NCI-H1092 (cell line): ENCODE data around the gene CLEC18C.
"Not testable (repeated sequence)": the region's sequence is repeated elsewhere in the genome, so short reads cannot be mapped to it uniquely, and the experiment has no call there.

Experiments
- DNase-seq: peaks from one replicate; lab custom pipeline; 2025; lab: John Stamatoyannopoulos, UW

CLEC18C gene

DNA sequence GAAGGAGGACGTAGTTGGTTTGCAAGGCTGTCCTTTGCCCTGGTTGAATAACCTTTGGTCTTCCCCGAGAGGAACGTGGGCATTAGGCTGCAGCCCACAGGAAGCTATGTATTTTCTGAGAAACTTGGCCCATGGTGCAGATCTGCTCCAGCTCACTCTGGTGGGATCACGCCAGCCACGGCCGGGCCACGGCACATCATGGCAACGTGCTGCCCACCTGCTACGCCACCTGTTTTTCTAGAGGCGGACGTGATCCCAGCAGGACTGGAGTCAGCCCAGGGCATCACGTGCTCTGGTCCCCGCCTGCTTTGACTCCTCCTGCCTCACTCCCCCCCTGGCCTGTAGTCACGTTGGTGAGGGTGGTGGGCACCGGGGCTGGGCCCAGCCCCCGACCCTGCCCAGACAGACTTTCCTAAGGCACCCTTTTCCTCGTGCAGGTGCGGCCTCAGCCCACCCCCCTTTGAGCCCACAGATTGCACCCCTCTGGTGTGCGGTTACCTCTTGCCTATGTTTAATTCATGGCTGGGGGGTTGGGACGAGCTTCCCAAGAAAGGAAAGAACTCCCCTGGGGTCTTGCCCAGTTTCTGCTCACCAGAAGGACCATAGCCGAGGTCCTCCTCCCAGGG is at the start of gene CLEC18C:
Gene CLEC18C (plus strand): TSS at position 576 of the 626 bp plus-strand sequence. CDS start 492 bp downstream, outside the sequence.
- DNase-seq: not testable (repeated sequence)

DNA sequence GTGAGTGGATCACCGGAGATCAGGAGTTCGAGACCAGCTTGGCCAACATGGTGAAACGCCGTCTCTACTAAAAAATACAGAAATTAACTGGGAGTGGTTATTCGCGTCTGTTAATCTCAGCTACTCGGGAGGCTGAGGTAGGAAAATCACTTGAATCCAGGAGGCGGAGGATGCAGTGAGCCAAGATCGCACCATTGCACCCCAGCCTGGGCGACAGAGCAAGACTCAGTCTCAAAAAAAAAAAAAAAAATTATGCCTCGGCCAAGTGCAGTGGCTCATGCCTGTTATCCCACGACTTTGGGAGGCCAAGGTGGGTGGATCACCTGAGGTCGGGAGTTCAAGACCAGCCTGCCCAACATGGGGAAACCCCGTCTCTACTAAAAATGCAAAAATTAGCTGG is 49.8 kb upstream of the CLEC18C start:
- not testable (repeated sequence) for DNase-seq

DNA sequence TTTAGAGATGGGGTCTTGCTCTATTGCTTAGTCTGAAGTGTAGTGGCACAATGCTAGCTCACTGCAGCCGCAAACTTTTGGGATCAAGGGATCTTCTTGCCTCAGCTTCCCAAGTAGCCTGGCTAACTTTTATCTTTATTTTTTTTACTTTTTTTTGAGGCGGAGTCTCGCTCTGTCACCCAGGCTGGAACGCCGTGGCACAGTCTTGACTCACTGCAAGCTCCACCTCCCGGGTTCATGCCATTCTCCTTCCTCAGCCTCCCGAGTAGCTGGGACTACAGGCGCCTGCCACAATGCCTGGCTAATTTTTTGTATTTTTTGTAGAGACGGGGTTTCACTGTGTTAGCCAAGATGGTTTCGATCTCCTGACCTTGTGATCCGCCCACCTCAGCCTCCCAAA is 47.4 kb upstream of the CLEC18C start:
- DNase-seq: not testable (repeated sequence)

DNA sequence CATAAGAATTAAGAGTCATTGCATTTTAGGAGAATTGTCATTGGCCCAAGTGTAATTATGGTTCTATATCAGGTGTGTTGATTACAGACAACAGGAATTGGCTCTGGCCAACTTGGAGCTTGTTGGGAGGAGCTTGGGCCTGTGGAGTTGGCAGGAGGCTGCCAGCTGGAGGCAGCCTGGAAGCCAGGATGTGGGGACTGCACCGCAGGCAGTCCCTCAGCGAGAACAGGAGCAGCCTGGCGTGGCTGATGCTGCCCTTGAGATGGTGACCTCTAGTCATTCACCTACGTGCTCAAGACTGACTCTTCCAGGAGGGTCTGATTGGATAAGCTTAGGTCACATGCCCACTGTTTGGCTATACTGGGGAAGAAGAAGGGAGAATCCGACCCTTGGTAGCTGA is 45.9 kb upstream of the CLEC18C start:
- DNase-seq: not testable (repeated sequence)

DNA sequence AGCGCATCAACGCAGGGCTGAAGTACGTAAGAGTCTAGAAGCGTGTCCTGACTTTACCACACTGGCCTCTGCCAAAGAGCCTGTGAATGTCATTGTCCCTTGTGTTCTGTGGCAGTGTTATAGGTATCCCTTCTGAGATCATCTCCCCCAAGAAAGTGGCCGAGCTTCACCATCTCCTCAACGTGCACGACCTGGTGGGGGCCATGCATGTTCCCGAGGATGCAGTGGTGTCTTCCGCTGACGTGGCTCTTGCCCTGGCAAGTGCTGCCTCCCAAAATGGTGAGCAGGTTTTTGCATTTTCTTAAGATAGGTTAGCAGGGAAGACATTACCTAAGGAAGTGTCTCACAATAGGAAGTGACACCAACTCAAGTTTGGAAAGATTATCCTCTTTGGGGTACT is 44.7 kb upstream of the CLEC18C start:
- not testable (repeated sequence) for DNase-seq

DNA sequence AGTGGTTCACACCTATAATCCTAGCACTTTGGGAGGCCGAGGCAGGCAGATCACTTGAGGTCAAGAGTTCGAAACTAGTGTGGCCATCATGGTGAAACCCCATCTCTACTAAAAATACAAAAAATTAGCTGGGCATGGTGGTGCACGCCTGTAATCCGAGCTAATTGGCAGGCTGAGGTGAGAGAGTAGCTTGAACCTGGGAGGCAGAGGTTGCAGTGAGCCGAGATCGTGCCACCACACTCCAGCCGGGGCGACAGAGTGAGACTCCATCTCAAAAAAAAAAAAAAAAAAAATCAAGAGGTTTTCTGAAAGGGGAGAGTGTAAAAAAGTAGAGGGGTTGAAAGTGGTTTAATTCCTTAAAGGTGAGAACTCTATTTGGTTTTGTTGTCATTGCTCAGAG is 37.8 kb upstream of the CLEC18C start:
- not testable (repeated sequence) for DNase-seq

DNA sequence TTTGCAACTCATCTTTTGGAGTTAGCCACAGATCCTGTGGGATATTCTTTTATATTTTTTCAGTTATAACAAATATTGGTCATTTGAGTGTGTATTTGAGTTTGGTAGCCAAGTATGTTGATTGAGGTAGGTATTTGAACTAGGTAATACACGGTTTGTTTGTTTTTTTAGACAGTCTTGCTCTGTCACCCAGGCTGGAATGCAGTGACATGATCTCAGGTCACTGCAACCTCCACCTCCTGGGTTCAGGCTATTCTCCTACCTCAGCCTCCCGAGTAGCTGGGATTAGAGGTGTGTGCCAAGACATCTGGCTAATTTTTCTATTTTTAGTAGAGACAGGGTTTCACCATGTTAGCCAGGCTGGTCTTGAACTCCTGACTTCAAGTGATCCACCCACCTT is 37.0 kb upstream of the CLEC18C start:
- not testable (repeated sequence) for DNase-seq

DNA sequence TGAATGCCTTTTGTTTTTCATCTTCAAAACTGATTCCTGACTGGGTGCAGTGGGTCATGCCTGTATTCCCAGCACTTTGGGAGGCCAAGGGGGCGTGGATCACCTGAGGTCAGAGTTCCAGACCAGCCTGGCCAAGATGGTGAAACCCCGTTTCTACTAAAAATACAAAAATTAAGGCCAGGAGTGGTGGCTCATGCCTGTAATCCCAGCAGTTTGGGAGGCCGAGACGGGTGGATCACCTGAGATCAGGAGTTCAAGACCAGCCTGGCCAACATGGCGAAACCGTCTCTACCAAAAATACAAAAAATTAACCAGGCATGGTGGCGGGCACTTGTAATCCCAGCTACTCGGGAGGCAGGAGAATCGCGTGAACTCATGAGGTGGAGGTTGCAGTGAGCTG is 30.8 kb upstream of the CLEC18C start:
- DNase-seq: not testable (repeated sequence)

DNA sequence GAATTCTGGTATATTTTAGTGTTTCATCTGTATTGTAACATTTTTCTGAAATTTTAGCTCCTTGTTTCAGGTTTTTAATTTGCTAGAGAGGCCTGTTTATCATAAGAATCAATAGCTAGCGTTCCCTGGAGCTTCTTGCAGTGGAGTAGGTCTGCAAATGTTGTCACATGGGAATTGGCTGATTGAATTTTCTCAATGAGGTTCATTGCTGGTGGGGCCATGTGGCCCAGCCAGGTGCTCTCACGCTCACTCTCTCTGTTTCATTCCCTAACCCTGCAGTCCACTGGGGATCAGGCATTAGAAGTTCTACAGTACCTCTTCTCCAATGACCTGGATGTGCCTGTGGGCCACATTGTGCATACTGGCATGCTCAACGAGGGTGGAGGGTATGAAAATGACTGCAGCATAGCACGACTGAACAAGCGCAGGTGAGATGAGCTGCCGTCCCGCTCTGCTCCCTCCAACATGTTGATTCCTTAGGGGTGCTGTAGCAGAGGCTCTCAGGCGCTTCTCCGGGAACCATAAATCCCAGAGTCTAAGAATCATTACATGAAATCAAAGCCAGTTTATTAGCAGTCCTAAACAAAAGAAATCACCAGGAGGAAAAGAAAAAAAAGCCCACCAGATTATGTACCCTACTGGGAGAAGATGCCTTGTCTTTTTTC is 30.2 kb upstream of the CLEC18C start:
- not testable (repeated sequence) for DNase-seq

DNA sequence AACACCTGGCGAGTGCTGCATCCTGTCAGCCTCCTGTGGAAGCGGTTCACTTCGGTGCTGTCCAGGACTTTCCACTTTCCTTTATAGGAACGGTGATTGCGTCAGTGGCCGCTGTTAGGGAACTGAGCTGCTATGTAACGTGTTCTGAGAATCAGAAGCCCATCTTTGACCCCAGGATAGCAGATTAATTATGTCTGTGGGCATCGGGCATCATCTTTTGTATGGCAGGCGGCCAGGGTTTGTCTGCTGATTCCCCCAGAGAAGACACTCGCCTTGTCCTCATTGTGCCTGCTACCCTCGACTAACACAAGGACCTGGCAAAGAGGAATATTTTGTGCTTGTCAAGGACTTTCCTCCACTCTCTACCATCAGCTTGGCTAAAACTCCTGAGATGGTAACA is 25.7 kb upstream of the CLEC18C start:
- not testable (repeated sequence) for DNase-seq

DNA sequence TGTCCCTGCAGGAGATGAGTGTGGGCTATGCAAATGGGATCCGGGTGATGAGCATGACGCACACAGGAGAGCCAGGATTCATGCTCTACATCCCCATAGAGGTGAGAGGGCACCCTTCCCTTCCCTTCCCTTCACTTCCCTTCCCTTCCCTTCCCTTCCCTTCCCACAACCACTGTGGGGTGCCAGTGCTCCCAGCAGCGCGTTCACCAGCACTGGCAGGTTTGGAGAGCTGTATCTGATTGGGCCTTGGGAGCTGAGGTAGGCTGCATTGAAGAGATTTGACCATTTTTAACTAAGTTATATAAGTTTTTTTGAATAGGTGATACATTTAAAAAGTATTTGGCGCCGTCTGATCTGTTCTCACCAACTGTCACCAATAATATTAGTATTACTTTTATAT is 25.1 kb upstream of the CLEC18C start:
- DNase-seq: not testable (repeated sequence)

DNA sequence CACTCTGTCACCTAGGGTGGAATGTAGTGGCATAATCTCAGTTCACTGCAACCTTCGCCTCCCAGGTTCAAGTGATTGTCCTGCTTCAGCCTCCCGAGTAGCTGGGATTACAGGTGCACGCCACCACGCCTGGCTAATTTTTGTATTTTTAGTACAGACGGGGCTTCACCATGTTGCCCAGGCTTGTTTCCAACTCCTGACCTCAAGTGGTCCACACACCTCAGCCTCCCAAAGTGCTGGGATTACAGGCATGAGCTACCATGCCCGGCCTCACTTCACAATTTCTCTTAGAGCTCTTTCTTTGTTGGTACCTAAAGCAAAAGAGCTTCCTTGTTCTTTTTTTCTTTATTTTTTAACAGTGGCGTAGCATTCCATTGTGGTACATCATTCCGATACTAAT is 24.3 kb upstream of the CLEC18C start:
- not testable (repeated sequence) for DNase-seq

DNA sequence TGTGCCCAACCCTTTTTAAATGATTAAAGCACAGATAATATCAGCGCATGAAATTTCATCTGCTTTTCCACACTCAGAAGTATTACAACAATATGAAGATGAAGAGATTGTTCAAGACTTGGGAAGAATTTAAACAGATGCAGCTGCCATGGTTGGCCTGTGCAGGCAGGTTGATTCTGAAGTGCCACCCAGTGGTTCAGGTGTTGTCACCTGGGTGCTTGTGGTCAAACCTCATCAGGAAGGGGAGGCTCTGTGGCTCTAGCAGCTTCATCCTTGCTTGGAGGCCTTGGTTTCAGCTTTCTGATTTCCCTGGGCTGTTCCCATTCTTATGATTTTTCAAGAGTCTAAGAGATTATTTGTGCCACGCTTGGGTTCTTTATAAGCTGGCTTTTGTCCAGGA is 22.2 kb upstream of the CLEC18C start:
- no peak for DNase-seq

DNA sequence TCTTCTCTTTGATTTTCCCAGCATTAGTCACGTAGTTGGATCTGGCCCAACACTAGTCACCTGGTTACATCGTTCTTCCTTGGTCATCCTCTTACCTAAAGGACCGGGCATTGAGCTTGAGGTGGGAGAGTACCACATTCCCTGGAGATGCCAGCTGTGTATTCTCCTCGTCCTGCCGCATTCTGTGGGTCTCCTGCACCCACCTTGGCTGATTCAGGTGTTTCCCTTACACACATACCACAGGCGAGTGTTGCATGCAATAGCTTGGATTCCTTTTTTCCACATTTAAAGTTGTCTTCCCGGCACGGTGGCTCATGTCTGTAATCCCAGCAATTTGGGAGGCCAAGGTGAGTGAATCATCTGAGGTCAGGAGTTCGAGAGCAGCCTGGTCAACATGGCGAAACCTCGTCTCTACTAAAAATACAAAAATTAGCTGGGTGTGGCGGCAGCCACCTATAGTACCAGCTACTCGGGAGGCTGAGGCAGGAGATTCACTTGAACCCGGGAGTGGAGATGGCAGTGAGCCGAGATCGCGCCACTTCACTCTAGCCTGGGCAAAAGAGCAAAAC is 21.6 kb upstream of the CLEC18C start:
- no peak for DNase-seq

DNA sequence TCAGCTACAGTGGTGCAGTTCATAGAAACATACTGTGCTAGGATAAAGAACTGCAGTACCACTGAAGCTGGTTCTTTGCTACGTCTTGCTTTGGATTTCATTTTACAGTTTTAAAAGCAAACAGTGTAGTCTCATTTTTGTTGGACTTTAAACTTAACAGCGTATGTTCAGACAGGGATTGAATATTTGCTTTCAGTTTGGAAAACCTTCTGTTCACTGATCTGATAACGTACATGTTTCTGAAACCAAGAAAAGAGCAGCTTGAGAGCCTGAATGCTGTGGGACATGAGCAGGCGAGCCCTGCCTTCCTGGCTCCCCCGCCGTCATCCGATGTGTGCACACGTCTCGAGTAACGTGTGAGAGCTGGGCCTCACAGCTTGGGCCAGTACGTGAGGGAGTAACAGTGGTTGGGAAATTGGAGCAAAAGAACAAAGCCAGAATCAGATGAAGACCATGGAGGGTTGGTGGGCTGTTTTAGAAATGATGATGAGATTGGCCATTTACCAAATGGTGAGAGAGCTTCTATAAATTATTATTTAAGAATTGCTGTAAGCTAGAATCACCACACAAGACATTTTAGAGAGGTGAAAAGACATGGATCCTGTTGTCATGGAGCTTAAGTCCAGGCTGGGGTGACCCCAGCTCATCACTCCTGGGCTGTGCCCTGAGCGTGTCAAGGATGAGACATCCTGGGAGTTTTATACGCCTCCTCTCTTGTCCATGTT is 20.8 kb upstream of the CLEC18C start:
- DNase-seq: no peak

DNA sequence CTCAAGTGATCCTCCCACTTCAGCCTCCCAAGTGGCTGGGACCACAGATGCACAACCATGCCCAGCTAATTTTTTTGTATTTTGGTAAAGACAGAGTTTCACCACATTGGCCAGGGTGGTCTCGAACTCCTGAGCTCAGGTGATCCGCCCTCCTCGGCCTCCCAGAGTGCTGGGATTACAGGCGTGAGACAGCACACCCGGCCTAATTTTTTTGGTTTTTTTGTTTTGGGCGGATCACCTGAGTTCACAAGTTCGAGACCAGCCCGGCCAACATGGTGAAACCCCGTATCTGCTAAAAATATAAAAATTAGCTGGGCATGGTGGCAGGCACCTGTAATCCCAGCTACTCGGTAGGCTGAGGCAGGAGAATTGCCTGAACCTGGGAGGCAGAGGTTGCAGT is 18.9 kb upstream of the CLEC18C start:
- not testable (repeated sequence) for DNase-seq

DNA sequence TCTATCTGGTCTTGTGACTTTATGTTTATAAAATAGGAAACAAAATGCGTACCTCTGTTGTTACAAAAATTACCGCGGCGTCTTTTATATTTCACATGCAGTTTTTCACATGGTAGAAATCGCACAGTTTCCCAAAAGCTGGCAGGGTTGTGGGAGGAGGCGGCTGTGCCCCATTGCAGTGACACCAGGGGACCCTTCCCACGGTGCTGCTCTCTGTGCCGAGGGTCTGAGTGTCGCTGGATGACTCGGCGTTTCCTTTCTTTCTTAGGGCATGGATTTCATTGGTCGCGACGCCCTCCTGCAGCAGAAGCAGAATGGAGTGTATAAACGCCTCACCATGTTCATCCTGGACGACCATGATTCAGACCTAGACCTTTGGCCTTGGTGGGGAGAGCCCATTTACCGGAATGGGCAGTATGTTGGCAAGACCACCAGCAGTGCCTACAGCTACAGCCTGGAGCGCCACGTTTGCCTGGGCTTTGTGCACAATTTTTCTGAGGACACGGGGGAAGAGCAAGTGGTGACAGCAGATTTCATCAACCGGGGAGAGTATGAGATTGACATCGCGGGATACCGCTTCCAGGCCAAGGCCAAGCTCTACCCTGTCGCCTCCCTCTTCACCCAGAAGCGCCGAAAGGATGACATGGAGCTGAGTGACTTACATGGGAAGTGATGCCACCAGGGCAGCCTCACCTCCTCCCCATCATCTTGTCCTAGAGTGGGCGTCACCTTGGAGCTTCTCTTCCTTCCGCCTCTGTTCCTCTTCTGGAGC is 17.2 kb upstream of the CLEC18C start:
- no peak for DNase-seq

DNA sequence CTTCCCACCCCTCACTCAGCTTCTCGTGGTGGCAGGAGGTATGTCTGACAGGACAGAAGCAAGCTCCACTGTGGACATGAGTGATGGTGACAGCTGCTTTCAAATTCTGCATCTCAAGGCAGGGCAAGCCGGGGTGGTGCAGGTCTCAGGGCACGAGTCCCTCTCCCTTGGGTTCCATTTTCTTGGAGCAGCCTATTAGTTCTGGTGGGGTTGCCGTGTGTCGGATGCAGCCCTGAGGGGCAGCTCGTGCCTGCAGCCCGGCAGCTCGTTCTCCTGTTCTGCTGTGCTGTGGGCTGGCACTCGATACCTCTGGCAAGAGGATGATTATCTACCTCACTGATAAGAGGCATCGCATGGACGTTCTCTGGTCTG is 16.5 kb upstream of the CLEC18C start:
- DNase-seq: no peak

DNA sequence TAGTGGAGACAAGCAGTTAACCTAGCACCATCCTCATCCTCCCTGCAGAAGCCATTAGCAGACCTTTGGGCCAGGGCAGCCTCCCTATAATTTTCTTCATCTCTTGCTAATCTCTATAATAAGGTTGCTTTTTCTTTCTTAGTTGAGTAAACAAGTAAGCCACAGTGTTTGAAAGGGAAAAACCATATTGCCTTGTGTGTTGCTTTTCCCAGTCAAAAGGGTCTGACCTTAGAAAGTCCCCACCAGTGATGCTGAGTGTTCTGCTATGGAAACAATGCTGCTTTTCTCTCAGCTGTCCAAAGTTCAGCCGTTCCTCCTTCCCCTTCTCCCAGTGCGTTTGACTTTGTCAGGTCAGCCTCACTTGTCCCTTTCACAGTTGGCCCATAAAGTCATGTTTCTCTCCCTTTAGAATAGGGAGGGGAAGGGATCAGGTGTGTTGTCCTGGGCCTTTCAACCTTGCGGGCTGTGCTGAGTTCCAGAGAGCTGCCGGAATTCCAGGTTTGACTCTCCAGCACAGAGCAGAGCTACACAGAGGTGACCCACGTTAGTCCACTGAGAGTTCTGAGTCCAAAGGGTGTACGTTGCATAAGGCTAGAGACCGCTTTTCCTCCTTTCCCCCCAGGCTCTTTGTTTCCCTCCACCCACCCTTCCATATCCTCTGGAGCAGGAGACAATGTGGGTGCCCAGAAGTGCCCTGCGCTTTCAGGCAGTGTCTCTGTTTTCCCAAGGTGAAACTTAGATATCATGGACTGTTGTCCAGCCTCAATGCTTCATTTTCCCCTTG is 15.9 kb upstream of the CLEC18C start:
- DNase-seq: no peak

DNA sequence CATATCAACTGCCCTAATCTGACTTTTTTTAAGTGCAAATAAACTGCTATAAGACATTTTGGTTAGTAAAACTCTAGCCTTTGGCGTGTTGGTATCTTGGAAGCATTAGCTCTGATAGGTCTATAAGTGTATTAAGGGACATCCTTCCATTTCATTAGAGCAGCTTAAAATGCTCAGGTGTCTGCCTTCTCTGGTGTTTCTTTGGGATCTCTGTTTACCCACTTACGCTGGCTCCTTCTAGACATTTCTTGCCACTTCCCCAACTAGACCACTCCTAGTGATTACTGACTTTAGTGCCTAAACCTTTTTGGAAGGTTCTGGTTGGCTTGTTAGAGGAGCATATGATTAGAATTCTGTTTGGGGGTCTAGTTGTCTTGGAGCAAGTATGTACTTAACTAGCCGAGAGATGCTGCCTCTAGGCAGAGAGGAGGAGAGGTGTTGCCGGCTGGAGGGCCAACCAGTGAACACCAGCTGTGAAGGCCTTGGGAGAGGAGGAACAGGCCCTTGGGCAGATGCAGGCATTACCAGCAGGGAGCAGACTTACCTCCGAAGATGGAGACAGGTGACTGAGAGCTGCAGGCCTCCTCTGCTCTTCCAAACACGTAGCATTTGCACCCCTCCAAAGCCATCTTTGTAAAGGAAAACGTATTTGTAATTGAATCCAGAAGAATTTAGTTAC is 15.2 kb upstream of the CLEC18C start:
- DNase-seq: no peak
